ENCODE measurements around the gene AMOTL1.

GRCh38 chr11:94734563-94735275, 33.4 kb upstream of the AMOTL1 start:
- TF ChIP-seq CTCF (conservative IDR thresholded peaks at IDR 0.05) (no peak), ZFX (IDR thresholded peaks at IDR 0.05) (no peak)
